HG02678 (cell line): Measurements from ENCODE around the gene CORO2B.
"Not testable (repeated sequence)": the region's sequence is repeated elsewhere in the genome, so short reads cannot be mapped to it uniquely, and the experiment has no call there.

ENCODE experiments used
- ATAC-seq: cut with Tn5 transposase; IDR thresholded peaks from one replicate; pipeline ENCODE4 v1.9.1; 2021; ENCODE audit warnings: mild to moderate bottlenecking, moderate library complexity; ENCODE audit not compliant: unreplicated experiment

The CORO2B gene

DNA sequence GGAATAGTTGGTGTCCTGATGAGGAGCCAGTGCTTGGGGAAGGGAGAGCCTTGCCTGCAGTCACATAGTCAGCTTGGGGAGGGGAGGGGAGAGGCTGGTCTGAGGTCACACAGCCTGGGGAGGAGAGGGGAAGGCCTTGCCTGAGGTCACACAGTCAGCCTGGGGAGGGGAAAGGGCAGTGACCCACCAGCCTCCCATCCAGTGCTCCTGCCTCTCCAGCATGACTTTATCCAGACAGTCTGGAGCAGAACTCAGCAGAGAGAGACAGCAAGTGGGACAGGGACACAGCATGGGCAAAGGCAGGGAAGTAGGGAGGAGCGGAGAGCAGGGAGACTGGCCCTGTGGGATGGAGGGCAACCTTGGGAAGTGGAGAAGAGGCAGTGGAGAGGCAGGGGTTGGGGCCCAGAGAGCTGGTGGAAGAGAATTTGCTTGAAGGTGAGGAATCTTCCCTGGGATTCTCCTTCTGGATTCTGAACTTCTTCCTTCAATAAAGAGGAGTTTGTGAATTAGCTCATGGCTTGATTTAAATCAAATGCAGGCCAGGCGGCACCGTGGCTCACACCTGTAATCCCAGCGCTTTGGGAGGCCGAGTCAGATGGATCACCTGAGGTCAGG, 64.5 kb downstream of the CORO2B start:
- no peak for ATAC-seq

DNA sequence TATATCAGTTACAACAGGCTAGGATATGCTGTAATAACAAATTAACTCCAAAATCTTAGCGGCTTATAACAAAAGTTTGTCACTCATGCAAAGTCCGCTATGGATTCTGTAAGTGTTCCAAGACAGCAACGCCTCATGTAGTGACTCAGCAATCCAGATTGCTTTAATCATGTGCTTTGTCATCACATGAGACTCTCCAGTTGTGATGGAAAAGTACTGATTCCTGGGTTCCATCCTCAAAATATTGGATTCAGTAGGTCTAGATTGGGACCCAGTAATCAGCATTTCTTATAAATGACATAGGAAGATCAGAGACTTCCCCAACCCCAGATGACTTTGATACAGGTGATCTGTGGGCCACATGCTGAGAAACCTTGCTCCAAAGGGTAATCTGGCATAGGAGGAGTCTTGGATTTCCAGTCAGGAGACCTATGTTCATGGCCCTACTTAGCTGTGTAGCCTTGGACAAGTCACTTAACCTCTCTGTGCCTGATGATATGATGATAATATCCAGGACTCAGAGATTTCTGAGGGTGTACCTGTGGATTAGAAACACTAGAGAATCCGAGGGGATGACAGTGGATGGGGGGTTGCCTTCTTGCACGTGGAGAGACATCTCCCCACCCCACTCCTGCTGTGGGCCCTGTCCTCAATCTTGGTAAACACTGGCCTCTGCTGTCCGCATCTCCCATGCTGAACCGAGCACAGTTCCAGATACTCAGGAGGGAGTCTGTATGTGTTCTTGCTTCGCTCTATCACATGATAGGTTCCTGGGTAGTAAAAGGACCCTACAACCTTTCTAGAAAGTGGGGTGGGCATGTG, 65.5 kb downstream of the CORO2B start:
- ATAC-seq, result no peak

- ATAC-seq, result no peak
Observed at GRCh38 chr15:68644996-68645395, 66.2 kb downstream of the CORO2B start.

GRCh38 chr15:68646156-68646555, 67.4 kb downstream of the CORO2B start:
- no peak for ATAC-seq

GRCh38 chr15:68646696-68647095, 67.9 kb downstream of the CORO2B start:
- ATAC-seq, result no peak

DNA sequence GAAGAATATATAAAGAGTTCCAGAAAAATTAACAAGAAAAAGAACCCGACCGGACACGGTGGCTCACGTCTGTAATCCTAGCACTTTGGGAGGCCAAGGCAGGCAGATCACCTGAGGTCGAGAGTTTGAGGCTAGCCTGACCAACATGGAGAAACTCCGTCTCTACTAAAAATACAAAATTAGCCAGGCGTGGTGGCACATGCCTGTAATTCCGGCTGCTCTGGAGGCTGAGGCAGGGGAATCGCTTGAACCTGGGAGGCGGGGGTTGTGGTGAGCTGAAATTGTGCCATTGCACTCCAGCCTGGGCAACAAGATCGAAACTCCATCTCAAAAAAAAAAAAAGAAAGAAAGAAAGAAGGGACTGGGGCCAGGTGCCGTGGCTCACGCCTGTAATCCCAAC, 68.6 kb downstream of the CORO2B start:
- not testable (repeated sequence) for ATAC-seq

DNA sequence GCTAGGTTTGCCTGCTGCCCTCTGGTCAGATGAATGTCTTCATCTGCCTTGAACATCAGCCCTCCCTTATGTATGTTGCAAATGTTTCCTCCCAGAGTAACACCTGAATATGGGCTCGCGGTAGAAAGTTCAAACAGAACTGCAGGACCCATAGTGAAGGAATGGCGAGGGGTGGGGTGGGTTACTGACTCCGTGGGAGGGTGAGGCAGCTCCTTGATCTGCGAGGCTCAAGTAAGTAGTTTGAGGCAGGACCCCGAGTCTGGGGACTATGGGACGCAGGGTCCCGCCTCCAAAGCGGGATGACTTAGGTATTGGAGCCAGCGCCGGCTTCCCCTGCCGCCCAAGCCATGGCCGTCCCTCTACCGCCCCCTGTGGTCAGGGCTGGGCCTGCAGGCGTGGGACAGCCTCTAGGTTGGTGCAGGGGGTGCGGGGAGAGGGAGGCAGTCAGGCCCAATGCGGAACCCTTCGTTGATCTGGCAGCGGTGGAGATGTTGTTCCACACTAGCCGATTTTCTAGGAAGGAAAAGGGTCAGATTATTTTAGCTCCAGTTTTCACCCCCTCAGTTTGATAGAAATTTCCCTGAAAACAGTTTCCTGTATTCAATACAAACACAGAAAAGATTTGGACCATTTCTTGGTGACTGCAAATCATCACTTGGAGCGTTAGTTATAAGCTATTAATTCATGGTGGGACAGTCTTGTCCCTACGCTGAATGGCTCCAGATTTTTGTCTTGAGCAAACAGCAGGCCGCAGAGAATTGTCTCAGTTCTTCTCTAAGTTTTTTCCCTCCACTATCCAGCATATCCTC, 72.3 kb downstream of the CORO2B start:
- no peak for ATAC-seq

DNA sequence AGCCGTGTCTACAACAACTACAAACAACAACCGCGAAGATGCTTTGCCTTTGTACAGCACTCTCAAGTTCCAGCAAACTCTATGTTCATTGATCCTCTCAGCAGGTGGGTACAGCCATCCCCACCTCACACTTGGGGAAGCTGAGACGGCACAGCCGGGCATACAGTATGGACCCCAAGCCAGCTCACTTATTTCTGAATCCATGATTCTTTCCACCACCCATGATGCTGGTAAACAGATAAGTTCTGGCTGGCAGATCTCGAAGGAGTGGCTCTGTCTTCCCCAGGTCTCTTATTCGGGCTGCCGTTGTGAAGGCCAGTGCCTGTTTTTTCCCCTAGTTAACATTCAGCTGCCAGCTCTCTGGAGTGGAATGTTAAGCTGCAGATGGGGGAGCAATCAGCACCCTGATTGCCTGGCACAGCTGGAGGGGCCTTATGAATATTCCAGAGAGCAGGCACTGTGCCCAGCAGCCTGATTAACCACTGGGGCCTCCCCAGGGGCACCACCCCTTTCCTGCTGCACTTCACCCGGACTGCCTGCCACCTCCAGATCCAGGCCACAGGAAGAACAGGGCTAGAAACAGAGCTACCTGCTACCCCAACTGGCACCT, 73.2 kb downstream of the CORO2B start:
- no peak for ATAC-seq

DNA sequence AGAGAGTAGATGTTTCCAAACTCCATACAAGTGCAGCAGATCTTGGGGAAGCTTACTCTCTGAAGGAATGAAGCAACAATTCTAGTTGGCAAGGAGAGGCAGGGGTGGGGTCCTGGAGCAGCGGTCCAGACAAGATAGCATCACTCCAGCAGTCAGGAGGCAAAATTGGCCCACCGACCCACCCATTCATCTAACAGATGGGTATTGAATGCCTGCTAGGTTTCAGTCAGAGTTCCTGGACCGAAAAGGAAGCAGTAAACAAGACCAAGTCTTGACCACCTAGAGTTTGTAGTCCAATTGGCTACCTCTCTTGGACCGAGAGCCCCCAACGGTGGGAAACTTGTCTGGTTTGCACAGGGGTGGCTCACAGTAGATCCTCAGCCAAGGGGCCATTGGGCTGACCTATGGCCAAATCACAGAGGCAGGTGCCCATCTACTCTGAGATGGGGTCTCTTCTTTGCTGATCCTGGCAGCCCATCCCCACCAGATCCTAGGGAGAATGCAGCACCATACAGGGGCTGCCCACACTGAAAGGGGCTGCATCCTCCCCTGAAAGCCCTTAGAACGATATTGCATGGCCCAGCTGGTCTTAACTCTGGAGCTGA, 74.3 kb downstream of the CORO2B start:
- ATAC-seq, result no peak

DNA sequence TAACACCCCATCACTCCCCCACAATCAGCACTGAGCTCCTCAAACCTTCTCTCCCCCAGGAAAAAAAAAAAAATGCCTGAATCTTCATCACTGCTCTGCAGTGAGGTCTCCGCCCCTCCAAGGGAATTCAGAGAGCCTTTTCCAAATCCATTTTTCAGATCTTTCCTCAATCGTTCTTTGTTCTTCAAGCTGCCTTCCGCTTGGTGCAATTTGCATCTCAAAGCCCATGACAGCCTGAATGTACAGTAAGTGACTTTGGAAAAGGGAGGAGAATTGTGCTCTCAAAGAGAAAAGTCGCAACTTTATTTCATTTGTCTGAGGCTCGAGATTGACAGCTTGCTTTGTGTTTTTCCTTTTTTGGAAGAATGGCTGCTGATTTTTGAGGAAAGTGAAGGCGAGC, 75.0 kb downstream of the CORO2B start:
- no peak for ATAC-seq

GRCh38 chr15:68654786-68655560, 76.2 kb downstream of the CORO2B start:
- no peak for ATAC-seq

GRCh38 chr15:68655686-68656437, 77.1 kb downstream of the CORO2B start:
- no peak for ATAC-seq

GRCh38 chr15:68656438-68656739, 77.6 kb downstream of the CORO2B start:
- no peak for ATAC-seq

DNA sequence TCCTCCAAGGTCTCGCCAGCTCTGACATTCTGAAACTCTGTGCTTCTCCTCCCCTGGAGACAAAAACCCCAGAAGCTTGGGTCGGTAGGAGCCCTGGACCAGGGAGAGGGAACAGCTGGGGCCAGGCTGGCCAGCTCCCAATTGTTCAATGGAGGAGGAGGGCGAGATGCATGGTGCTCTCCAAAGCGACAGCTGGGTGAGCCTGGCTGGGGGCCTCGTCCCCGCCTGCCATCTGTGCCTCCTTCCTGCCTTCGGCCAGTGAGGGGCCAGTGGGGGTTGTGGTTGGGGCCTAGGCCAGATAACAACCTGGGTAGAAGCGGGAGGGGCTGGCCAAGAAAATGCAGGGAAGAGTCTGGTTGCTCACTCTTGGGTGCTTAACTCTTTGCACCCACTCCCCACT, 79.4 kb downstream of the CORO2B start:
- no peak for ATAC-seq

- ATAC-seq, result no peak
Observed at GRCh38 chr15:68658641-68659358, 80.0 kb downstream of the CORO2B start.

DNA sequence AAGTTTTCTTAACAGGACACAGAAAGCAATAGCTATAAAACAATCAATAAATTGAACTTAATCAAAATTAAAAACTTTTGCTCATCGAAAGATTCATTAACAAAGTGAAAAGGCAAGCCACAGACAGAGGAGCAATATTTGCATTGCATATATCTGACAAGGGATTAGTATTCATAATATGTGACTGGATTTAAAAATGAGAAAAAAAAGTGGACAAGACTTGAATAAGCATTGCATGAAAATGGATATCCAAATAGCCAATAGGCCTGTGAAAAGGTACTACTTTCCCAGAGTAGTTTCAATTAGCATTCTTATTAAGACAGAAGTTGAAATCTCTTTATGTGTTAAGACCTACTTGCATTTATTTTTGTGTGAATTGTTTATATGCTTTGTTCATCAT, 84.7 kb downstream of the CORO2B start:
- no peak for ATAC-seq

- no peak for ATAC-seq
Observed at GRCh38 chr15:68666120-68666811, 87.5 kb downstream of the CORO2B start.

- ATAC-seq, result no peak
Observed at GRCh38 chr15:68666812-68667450, 88.1 kb downstream of the CORO2B start.
